ENCODE data around the gene REXO5. TPM values are rescaled to one million over a fixed set of nuclear protein-coding genes. Genes with fewer than 3 reads are reported as not detected.

The REXO5 gene
- total RNA-seq, 1 donor from 2014 or later = 10.2 TPM

DNA sequence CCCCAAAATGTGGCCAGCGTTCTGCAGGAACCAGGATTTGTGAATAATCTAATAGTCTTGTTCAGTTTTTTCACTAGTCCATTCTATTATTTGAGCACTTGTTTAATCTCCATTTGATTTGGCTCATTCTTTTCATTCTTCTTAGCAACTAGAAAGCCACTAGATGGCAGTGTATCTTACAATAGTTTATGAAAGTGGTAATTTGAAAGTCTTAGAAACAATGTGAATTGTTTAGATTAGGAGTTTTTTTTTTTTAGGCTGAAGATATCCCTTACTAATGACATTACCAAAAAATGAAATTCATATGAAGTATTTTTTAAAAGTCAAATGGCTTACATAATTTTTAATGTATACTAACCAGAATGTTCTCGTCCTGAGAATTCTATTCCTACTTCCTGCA lies 6.7 kb upstream of the REXO5 start:
- intact Hi-C loops (cut with micrococcal nuclease) = loop anchor here (1.0 to 5.0 kb wide), 4 partner anchors 45 to 303 kb away; no protein-coding TSS in a partner anchor

DNA sequence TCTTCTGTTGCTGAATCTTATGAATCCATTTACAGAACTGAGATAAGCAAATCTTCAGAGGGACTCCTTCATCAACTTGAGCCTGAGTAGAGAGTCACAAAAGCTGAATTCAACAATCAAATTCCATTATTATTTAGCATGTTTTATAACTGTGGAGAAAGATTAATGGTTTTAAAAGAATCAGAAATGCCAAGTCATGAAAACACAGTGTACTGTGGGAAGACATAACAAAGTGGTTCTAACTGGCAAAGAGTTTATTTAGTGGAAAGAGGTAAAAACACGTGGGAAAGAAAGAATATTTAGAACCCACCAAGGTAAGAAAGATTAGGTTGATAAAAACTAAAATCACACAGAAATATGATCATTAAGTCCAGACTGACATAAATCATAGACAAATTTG lies 5.0 kb upstream of the REXO5 start:
- intact Hi-C loops (cut with micrococcal nuclease) = no loop called here

GRCh38 chr16:20803192-20803560 lies 3.2 kb upstream of the REXO5 start:
- intact Hi-C loops (cut with micrococcal nuclease) = no loop called here

GRCh38 chr16:20803561-20804214 lies 2.6 kb upstream of the REXO5 start:
- intact Hi-C loops (cut with micrococcal nuclease) = no loop called here

DNA sequence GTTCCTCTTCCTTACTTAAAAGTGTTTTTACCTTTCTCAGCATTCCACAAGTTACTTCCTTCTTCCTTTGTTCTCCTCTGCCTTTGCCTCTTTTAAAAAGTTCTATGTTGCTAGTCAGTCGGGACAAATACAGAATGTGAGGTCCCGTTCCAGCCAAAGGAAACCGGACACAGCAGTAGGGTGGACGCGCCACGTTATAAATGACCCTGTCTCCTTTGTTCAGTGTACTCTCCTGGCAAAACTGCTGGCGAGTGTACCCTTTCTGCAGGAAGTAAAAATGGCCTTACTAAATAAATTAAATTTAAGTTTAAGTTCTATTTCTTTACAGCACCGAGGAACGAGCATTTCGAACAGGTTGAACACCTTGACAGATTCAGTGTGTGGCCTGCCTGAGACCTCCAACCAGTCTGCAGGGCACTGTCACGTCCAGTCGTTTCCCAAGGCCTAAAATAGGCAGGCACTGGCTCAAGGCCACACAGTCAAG lies 601 bp upstream of the REXO5 start:
- intact Hi-C loops (cut with micrococcal nuclease) = loop anchor here (1.0 to 5.0 kb wide), 11 partner anchors 15 to 1492 kb away; partner anchors contain the start of genes DCUN1D3, LDAF1, LYRM1 and POLR3E

- intact Hi-C loops (cut with micrococcal nuclease) = loop anchor here (2.0 to 5.0 kb wide), 7 partner anchors 13 to 1489 kb away; partner anchors contain the start of genes LDAF1, POLR3E and UQCRC2
Measured at GRCh38 chr16:20807862-20808261, 1.5 kb downstream of the REXO5 start.

DNA sequence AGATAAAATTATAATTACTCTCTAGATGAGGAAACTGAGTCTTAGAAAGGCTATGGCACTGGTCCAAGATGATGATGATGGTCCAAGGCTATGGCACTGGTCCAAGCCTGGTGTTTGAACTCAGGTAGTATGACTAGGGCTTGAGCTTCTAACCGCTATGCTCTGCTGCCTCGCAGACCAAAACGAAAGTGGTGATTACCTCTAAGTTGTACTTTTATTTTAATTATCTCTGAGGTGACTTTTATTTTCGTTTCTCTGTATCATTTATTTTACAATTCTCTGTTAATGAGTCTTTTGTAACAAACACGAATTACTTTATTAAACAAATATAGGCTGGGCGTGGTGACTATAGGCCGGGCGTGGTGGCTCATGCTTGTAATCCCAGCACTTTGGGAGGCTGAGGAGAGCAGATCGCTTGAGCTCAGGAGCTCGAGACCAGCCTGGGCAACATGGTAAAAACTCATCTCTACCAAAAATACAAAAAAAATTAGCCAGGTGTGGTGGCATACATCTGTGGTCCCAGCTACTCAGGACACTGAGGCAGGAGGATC lies 5.6 kb downstream of the REXO5 start:
- intact Hi-C loops (cut with micrococcal nuclease) = no loop called here

GRCh38 chr16:20812510-20812909 lies 6.2 kb downstream of the REXO5 start:
- intact Hi-C loops (cut with micrococcal nuclease) = no loop called here

DNA sequence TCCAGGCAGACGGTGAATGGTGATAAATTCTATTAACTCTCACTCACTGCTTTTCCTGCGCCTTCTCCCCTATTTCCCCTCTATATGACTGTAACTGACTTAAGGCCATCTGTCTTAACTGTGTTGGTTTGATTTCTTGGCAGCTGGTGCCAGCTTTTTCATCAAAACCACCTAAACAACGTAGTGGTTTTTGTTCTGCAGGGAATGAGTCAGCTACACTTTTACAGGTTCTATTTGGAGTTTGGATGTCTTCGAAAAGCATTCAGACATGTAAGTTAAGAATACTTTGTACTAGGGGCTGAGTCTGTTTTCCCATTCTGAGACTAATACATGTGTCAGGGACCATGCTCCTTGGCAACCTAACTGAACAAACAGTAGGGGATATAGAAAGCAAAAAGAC lies 8.5 kb downstream of the REXO5 start:
- intact Hi-C loops (cut with micrococcal nuclease) = no loop called here

- intact Hi-C loops (cut with micrococcal nuclease) = no loop called here
Measured at GRCh38 chr16:20818929-20819585, 12.7 kb downstream of the REXO5 start.

- intact Hi-C loops (cut with micrococcal nuclease) = loop anchor here (2.0 kb wide), 1 partner anchor 15 kb away; the partner anchor contains the start of genes ERI2 and REXO5
Measured at GRCh38 chr16:20821682-20822081, 15.4 kb downstream of the REXO5 start.

- intact Hi-C loops (cut with micrococcal nuclease) = no loop called here
Measured at GRCh38 chr16:20822521-20823325, 16.4 kb downstream of the REXO5 start.

- intact Hi-C loops (cut with micrococcal nuclease) = no loop called here
Measured at GRCh38 chr16:20826039-20826566, 19.8 kb downstream of the REXO5 start.

GRCh38 chr16:20829536-20829935 lies 23.2 kb downstream of the REXO5 start:
- intact Hi-C loops (cut with micrococcal nuclease) = no loop called here

GRCh38 chr16:20830372-20830771 lies 24.0 kb downstream of the REXO5 start:
- intact Hi-C loops (cut with micrococcal nuclease) = no loop called here

DNA sequence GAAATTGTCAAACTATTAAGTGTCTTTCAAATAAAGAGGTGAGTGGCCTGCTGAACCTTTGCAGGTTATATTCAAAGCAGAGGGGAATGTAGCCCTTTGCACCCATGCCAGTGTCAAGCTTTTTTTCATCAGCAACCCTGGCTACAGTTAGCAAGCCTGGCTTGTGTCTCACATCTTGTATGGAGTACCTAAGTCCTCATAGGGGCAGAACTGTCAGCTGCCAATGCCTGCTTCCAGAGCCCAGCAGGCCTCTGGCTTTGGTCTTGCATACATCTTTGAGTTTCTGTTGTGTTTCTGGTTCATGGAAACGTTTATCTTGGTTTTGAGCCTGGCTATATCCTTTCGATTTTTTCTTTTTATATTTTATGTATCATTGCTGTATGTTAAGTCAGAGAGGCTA lies 26.8 kb downstream of the REXO5 start:
- intact Hi-C loops (cut with micrococcal nuclease) = no loop called here

GRCh38 chr16:20838240-20838639 lies 31.9 kb downstream of the REXO5 start:
- intact Hi-C loops (cut with micrococcal nuclease) = no loop called here

DNA sequence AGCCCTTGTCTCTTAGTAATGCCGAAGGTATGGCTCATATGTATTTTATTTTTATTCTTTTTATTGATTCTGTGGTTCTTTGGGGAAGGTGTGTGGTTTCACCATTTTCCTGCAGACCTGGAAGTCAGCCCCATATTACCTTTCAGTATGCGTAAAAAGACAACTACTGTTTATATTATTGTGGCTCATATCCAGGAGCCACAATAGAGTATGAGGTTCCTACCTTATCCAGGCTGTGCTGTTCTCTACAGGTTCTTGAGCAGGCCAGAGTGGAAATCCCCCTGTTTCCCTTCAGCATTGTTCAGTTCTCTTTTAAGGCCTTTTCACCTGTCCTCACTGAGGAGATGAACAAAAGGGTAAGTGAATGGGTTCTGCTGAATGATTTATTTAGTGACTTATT lies 33.2 kb downstream of the REXO5 start:
- intact Hi-C loops (cut with micrococcal nuclease) = no loop called here

DNA sequence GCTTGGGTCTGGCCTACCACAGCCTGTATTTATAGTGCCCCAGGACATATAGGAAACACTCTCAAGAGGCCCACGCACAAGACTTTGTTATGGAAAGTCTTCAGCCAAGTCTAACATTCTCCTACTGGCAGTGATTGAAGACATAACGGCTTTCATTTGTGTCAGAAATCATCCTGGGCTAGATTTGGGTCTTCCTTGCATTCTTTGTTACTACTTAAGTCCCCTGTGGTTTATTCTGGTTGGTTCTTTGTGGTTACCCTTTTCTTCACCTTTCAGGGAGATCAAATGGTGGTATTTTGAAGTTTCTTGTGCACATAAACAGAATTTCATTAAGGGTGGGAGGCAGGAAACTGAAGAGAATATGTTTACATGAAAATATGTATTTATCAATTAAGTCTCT lies 37.7 kb downstream of the REXO5 start:
- intact Hi-C loops (cut with micrococcal nuclease) = loop anchor here (1.0 kb wide), 1 partner anchor 45 kb away; no protein-coding TSS in a partner anchor

- intact Hi-C loops (cut with micrococcal nuclease) = loop anchor here (1.0 kb wide), 1 partner anchor 45 kb away; no protein-coding TSS in a partner anchor
Measured at GRCh38 chr16:20844588-20844987, 38.3 kb downstream of the REXO5 start.

- intact Hi-C loops (cut with micrococcal nuclease) = no loop called here
Measured at GRCh38 chr16:20846030-20846429, 39.7 kb downstream of the REXO5 start.

Data from T-helper 1 cell treated with Interleukin-12 subunit alpha and Interleukin-12 subunit beta and Interleukin-4 antibody, amounts not matched to agents 30 ng/mL and 1 ng/mL, for 36 hours (primary cell).